ENCODE data around the gene PAX9. TPM values are rescaled to one million over a fixed set of nuclear protein-coding genes. Genes with fewer than 3 reads are reported as not detected.

The PAX9 gene
- total RNA-seq, 1 experiment from 2014 or later, result 5.5 TPM

DNA sequence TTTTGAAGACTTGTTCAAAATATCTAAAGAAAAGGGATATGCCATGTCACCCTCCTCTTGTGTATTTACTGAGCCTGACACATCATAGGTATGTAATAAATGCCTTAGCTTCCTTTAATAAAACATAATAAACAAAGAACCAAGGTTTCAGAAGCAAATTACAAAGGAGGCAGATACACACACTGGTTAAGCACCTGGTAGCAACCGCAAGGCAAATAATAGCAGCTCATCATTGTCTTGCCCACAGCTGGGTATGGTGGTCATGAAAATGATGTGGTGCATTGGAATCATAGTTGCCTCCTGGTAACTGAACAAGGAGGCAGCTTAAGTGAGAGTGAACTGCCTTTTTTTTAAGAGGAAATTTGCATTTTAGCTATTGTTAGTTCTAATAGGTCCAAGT is 39.0 kb downstream of the PAX9 start:
- ChIA-PET CTCF (interaction anchor here (1.1 kb wide), 1 partner anchor 9 kb away, joined by 3 read pairs; no protein-coding TSS in a partner anchor), POLR2A (no interaction called here)
- peaks cover 5% of the 10 kb centered on the region for H3K4me1 Mint-ChIP-seq (ENCODE audit: insufficient read depth, unreplicated experiment)
- BruUV-seq (replicated peaks), result no TSS peak
- intact Hi-C loops (cut with micrococcal nuclease), result no loop called here
- H3K27me3 Mint-ChIP-seq (ENCODE audit: insufficient read depth, unreplicated experiment), result no peaks in the 10 kb centered on the region
- H3K27ac Mint-ChIP-seq (ENCODE audit: low read depth, unreplicated experiment), result no peak overlapping the region
- peaks cover 6% of the 10 kb centered on the region for H3K36me3 Mint-ChIP-seq (ENCODE audit: insufficient read depth, unreplicated experiment)
- no peak for DNase-seq (ENCODE audit: unreplicated experiment)
- no peak overlapping the region for H3K4me3 Mint-ChIP-seq (ENCODE audit: unreplicated experiment)
- TF ChIP-seq, protein P1, sequence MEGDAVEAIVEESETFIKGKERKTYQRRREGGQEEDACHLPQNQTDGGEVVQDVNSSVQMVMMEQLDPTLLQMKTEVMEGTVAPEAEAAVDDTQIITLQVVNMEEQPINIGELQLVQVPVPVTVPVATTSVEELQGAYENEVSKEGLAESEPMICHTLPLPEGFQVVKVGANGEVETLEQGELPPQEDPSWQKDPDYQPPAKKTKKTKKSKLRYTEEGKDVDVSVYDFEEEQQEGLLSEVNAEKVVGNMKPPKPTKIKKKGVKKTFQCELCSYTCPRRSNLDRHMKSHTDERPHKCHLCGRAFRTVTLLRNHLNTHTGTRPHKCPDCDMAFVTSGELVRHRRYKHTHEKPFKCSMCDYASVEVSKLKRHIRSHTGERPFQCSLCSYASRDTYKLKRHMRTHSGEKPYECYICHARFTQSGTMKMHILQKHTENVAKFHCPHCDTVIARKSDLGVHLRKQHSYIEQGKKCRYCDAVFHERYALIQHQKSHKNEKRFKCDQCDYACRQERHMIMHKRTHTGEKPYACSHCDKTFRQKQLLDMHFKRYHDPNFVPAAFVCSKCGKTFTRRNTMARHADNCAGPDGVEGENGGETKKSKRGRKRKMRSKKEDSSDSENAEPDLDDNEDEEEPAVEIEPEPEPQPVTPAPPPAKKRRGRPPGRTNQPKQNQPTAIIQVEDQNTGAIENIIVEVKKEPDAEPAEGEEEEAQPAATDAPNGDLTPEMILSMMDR (IDR thresholded peaks at IDR 0.05; ENCODE audit: unreplicated experiment), result no peak
- peaks cover 15% of the 10 kb centered on the region for H3K9me3 Mint-ChIP-seq (ENCODE audit: unreplicated experiment)

DNA sequence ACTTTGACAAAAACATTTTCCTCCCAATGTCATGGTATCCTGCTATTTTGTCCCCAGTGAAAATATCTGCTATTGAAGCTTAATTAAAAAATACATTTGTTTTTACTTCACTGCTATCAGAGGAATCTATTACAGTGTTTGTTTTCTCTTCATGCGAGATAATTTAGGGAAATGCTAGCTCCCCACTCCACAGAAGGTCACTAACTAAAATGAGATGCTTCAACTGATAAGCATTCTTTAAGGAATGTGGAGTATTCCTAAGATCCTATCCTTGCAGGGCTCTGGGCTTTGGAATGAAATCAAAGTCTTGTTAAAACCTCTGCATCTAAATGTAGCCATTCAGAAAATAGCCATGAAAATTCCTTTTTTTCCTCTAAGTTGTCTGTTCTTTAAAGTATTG is 39.5 kb downstream of the PAX9 start:
- BruUV-seq (replicated peaks), result no TSS peak
- peaks cover 15% of the 10 kb centered on the region for H3K9me3 Mint-ChIP-seq (ENCODE audit: unreplicated experiment)
- peaks cover 6% of the 10 kb centered on the region for H3K36me3 Mint-ChIP-seq (ENCODE audit: insufficient read depth, unreplicated experiment)
- H3K4me3 Mint-ChIP-seq (ENCODE audit: unreplicated experiment), result no peak overlapping the region
- intact Hi-C loops (cut with micrococcal nuclease), result no loop called here
- no peak overlapping the region for H3K27ac Mint-ChIP-seq (ENCODE audit: low read depth, unreplicated experiment)
- CTCF ChIA-PET, result interaction anchor here (1.1 to 1.4 kb wide), 2 partner anchors 10 to 69 kb away, joined by 3 read pairs; no protein-coding TSS in a partner anchor
- DNase-seq (ENCODE audit: unreplicated experiment), result no peak
- no peaks in the 10 kb centered on the region for H3K27me3 Mint-ChIP-seq (ENCODE audit: insufficient read depth, unreplicated experiment)
- peaks cover 5% of the 10 kb centered on the region for H3K4me1 Mint-ChIP-seq (ENCODE audit: insufficient read depth, unreplicated experiment)
- POLR2A ChIA-PET, result interaction anchor here (0.6 kb wide), 1 partner anchor 140 kb away, joined by 3 read pairs; no protein-coding TSS in a partner anchor
- TF ChIP-seq, protein P1 (IDR thresholded peaks at IDR 0.05; ENCODE audit: unreplicated experiment), result no peak

- DNase-seq (ENCODE audit: unreplicated experiment), result no peak
- H3K4me1 Mint-ChIP-seq (ENCODE audit: insufficient read depth, unreplicated experiment), result peaks cover 5% of the 10 kb centered on the region
- TF ChIP-seq, protein P1 (IDR thresholded peaks at IDR 0.05; ENCODE audit: unreplicated experiment), result no peak
- H3K27ac Mint-ChIP-seq (ENCODE audit: low read depth, unreplicated experiment), result no peak overlapping the region
- ChIA-PET POLR2A (no interaction called here), CTCF (interaction anchor here (0.6 to 1.4 kb wide), 3 partner anchors 14 to 99 kb away, joined by 3 read pairs; no protein-coding TSS in a partner anchor)
- peaks cover 8% of the 10 kb centered on the region for H3K9me3 Mint-ChIP-seq (ENCODE audit: unreplicated experiment)
- intact Hi-C loops (cut with micrococcal nuclease), result no loop called here
- no peaks in the 10 kb centered on the region for H3K27me3 Mint-ChIP-seq (ENCODE audit: insufficient read depth, unreplicated experiment)
- no peak overlapping the region for H3K4me3 Mint-ChIP-seq (ENCODE audit: unreplicated experiment)
- no TSS peak for BruUV-seq (replicated peaks)
- no peaks in the 10 kb centered on the region for H3K36me3 Mint-ChIP-seq (ENCODE audit: insufficient read depth, unreplicated experiment)
These were observed 40.8 kb downstream of the PAX9 start for GRCh38 chr14:36702474-36702873.

GRCh38 chr14:36707570-36707969 is 45.9 kb downstream of the PAX9 start:
- no TSS peak for BruUV-seq (replicated peaks)
- Mint-ChIP-seq H3K27ac (ENCODE audit: low read depth, unreplicated experiment) (no peak overlapping the region), H3K4me1 (ENCODE audit: insufficient read depth, unreplicated experiment) (no peaks in the 10 kb centered on the region), H3K27me3 (ENCODE audit: insufficient read depth, unreplicated experiment) (no peaks in the 10 kb centered on the region), H3K9me3 (ENCODE audit: unreplicated experiment) (no peaks in the 10 kb centered on the region), H3K36me3 (ENCODE audit: insufficient read depth, unreplicated experiment) (no peaks in the 10 kb centered on the region), H3K4me3 (ENCODE audit: unreplicated experiment) (no peak overlapping the region)
- ChIA-PET POLR2A (interaction anchor here (0.7 kb wide), 2 partner anchors 17 to 27 kb away, joined by 3 read pairs; no protein-coding TSS in a partner anchor), CTCF (interaction anchor here (0.6 to 1.4 kb wide), 3 partner anchors 9 to 27 kb away, joined by 3 read pairs; no protein-coding TSS in a partner anchor)
- intact Hi-C loops (cut with micrococcal nuclease), result no loop called here
- TF ChIP-seq, protein P1 (IDR thresholded peaks at IDR 0.05; ENCODE audit: unreplicated experiment), result no peak
- DNase-seq (ENCODE audit: unreplicated experiment), result no peak
